ENCODE measurements around the gene ADISSP.

The ADISSP gene

GRCh38 chr20:3738111-3739053 lies 29.2 kb downstream of the ADISSP start:
- DNase-seq (ENCODE audit: low spot score), result no peak

GRCh38 chr20:3735768-3736167 lies 31.8 kb downstream of the ADISSP start:
- DNase-seq (ENCODE audit: low spot score), result no peak

DNA sequence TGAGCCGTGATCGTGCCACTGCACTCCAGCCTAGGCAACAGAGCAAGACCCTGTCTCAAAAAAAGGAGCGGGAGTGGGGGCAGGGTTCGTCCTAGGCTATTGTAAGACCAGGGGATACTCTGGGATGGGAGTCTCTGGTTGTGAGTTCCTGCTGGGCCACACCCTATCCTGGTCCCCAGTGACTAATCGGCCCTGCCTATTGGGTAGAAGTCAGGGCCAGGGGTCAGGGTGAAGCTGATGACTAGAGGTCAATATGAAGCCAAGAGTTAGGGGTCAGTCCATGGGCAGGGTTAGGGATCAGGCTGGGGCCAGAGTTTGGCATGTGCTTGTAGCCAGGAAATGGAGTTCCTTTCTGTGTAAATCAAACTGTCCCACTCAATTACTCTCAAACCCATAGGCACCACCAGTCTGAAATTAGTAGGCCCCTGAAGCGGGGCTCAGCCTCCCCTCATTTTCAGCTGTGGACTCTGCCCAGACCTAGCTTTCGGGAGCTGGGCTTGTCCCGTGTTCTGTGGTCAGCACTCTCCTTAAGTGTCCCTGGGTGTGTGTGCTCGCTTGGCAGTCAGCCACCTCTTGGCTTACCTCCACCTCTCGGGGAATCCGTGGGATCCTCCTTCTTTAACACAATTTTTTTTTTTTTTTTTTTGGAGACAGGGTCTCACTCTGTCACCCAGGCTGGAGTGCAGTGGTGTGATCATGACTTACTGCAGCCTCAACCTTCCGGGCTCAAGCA lies 33.3 kb downstream of the ADISSP start:
- no peak for DNase-seq (ENCODE audit: low spot score)

DNA sequence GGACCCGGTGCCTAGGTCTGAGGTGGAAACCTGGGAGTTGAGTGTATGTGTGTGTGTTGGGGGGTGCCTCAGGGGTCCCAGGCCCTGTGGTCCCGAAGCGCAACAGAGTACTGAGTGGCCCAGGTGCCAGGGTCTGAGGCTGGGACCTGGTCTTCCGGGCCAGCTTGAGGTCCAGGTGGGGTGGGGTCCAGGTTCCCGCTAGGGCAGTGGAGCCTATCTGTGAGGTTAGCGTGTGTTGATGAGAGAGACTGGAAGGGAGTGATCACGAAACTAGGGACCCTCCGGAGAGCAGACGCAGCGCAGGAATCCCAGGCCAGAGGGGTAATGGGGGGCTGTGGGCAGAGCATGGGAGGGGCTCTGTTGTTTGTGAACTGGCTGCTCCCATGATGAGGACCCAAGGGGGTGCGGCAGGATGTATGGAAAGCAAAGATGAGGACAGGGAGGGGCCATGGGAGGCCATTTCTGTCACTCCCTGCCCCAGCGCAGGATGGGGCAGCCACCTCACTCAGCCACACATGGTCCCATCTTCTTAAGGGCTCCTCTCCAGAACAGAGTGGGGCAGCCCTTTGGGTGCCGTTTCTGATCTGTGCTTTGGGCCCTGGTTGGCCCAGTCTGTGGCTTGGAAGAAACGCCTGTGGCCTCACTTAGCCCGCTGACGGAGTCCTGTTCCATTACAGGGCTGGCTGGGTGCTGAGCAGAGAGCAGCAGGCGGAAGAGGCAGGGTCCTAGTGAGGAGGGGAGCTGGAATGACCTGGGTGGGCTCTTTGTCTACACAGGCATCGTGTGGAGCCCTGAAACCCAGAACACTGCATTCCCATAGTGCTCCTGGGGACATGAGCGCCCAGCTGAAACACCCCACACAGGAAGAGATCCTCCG lies 34.2 kb downstream of the ADISSP start:
- no peak for DNase-seq (ENCODE audit: low spot score)

GRCh38 chr20:3732327-3733118 lies 35.0 kb downstream of the ADISSP start, which contains the start of gene HSPA12B:
TSS of gene HSPA12B (plus strand) at chr20:3732685. CDS start at chr20:3738675, 5,990 bp downstream.
- no peak for DNase-seq (ENCODE audit: low spot score)

GRCh38 chr20:3731944-3732326 lies 35.6 kb downstream of the ADISSP start:
- DNase-seq (ENCODE audit: low spot score), result no peak

DNA sequence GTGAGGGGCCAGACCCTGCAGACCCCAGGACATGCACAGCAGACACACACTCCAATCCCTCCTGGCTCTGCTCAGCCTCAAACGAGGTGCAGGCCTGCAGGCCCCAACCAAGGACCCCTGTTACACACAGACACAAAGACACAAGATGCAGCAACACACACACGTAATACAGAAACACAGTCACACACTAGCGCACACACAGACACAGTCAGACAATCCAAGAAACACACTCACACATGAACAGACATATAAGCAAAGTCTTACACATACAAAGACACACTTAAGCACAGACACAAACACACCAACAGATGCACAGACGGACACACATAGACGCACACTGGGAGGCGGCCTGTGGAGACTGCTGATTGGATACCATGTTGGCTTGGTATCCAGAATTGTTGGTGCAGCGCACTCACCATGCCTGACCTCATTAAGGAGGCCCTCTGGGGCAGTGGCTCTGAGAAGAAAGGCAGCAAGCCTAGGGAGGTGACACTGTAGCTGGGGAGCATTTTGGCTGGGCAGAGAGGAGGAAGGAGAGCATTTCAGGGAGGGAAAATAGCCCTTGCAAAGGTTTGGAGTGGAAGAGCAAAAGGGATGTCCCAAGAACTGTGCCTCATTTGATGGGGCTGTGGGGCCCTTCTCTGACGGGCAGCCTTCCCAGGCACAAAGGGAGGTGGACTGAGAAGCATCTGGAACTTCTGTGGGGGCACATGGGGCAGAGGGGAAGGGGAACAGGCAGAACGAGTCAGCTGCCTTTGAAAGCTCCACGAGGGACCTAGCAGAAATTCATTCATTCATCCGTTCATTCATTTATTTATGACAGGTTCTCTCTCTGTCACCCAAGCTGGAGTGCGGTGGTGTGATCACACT lies 36.5 kb downstream of the ADISSP start:
- no peak for DNase-seq (ENCODE audit: low spot score)

GRCh38 chr20:3729811-3730540 lies 37.6 kb downstream of the ADISSP start:
- DNase-seq (ENCODE audit: low spot score), result no peak

DNA sequence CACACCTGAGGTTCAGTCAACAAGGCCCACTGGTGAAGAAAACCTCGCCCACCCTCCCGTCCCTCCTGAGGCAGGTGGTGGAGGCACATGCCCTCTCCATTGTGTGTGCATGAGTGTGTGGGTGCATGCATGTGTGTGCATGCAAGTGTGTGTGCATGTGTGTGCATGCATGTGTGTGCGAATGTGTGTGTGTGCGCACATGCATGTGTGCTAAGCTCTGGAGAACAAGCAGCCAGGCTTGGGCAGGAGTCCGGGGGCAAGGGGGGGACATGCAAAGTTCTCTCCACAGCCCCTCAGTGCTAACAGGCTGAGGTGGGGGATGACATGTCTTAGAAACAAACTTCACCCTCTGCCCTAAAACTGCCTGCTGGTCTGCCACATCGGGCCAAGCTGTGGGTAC lies 38.2 kb downstream of the ADISSP start:
- no peak for DNase-seq (ENCODE audit: low spot score)

- no peak for DNase-seq (ENCODE audit: low spot score)
Measured at GRCh38 chr20:3728876-3729275, 38.7 kb downstream of the ADISSP start.

- DNase-seq (ENCODE audit: low spot score), result no peak
Measured at GRCh38 chr20:3728354-3728753, 39.2 kb downstream of the ADISSP start.

DNA sequence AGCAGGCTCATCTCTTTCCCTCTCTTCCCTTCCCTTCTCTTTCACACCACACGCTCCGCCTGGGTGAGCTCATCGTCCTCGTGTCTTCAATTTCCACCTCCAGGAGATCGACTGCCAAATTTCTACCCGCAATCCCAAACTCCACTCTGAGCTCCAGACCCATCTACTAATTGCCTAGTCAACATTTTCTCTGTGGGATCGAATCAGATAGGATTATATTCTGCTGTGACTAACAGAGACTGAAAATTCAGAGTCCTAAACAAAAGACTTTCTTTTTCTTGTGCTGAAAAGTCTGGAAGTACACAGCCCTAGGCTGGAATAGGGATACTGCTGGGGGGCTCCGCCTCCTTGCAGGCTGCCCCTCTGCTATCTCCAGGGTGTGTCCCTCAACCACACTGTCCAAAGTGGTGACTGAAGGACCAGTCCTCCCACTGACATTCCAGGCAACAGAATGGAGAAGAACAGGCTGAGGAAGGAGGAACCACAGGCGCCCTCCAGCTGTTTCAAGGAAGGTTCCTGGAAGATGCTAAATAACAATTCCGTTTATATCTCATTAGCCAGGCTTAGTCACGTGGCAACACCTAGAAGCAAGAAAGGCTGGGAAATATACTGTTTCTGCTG lies 40.0 kb downstream of the ADISSP start:
- no peak for DNase-seq (ENCODE audit: low spot score)

GRCh38 chr20:3724356-3724755 lies 43.2 kb downstream of the ADISSP start:
- DNase-seq (ENCODE audit: low spot score), result no peak

DNA sequence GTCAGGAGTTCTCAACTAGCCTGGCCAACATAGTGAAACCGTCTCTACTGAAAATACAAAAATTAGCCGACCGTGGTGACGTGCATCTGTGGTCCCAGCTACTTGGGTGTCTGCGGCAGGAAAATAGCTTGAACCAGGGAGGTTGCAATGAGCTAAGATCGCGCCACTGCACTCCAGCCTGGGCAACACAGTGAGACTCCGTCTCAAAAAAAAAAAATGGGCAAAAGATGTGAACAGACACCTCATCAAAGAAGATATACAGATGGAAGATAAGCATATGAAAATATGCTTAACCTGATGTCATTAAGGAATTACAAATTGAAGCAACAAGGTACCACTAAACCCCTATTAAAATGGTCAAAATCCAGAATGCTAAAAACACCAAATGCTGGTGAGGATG lies 44.3 kb downstream of the ADISSP start:
- no peak for DNase-seq (ENCODE audit: low spot score)

- no peak for DNase-seq (ENCODE audit: low spot score)
Measured at GRCh38 chr20:3721912-3722311, 45.6 kb downstream of the ADISSP start.

GRCh38 chr20:3720626-3721025 lies 46.9 kb downstream of the ADISSP start:
- no peak for DNase-seq (ENCODE audit: low spot score)

DNA sequence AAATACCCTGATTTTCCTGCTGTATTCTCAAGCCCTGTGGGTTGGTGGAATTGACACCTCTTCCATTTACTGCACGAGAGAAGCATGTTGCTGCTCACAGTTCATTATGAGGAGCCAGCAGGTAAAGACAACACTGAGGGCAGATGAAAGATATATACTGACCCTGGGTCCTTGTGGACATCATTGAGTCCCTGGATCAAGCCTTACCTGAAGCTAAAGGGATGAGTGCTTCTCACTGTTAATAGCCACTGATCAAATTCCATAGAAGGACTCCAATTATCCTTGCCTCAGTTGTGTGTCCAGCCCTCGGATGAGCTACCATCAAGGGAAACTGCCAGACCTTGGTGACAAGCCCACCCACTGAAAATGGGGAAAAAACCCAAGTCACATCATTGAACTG lies 47.5 kb downstream of the ADISSP start:
- no peak for DNase-seq (ENCODE audit: low spot score)

GRCh38 chr20:3719046-3719445 lies 48.5 kb downstream of the ADISSP start:
- DNase-seq (ENCODE audit: low spot score), result no peak

- DNase-seq (ENCODE audit: low spot score), result no peak
Measured at GRCh38 chr20:3716195-3716834, 51.2 kb downstream of the ADISSP start.
